GM19438 (cell line): Measurements from ENCODE around the gene EMP3.
"Not testable (repeated sequence)": the region's sequence is repeated elsewhere in the genome, so short reads cannot be mapped to it uniquely, and the experiment has no call there.

ENCODE experiments used
- ATAC-seq: cut with Tn5 transposase; IDR thresholded peaks from one replicate; pipeline ENCODE4 v1.9.1; 2021; ENCODE audit warnings: low read depth; ENCODE audit not compliant: unreplicated experiment

EMP3 gene

GRCh38 chr19:48371367-48371766 is 46.0 kb downstream of the EMP3 start:
- no peak for ATAC-seq

GRCh38 chr19:48371771-48372170 is 46.4 kb downstream of the EMP3 start:
- not testable (repeated sequence) for ATAC-seq

GRCh38 chr19:48372904-48373303 is 47.6 kb downstream of the EMP3 start:
- ATAC-seq, result no peak

- ATAC-seq, result no peak
Measured at GRCh38 chr19:48373567-48373966, 48.2 kb downstream of the EMP3 start.

- no peak for ATAC-seq
Measured at GRCh38 chr19:48378194-48378570, 52.8 kb downstream of the EMP3 start.

GRCh38 chr19:48379058-48379457 is 53.7 kb downstream of the EMP3 start:
- no peak for ATAC-seq
